SW 1271 (cell line): ENCODE data around the gene CALCOCO1.
"Not testable (repeated sequence)": the region's sequence is repeated elsewhere in the genome, so short reads cannot be mapped to it uniquely, and the experiment has no call there.

Experiments used
- DNase-seq, 2 experiments: peaks; one replicate each; lab custom pipeline; 2025; lab: John Stamatoyannopoulos, UW

The CALCOCO1 gene

DNA sequence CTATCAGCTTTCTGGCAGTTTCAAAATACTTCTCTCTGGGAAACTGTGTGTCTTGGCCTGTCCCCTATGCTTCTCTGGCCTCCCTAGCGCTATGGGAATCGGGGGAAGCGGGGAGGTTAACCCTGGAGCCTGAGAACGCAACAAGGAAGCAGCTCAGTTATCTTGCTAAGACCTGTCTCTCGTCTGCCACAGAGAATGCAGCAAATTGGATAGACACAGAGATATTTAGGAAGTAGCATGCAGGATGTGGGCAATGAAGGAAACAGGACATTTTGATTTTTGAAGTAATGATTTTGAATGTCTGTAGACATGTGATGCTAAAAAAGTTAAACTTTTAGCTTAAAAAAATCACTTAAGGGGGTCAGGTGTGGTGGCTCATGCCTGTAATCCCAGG is 6.6 kb upstream of the CALCOCO1 start:
- DNase-seq, result no peak

DNA sequence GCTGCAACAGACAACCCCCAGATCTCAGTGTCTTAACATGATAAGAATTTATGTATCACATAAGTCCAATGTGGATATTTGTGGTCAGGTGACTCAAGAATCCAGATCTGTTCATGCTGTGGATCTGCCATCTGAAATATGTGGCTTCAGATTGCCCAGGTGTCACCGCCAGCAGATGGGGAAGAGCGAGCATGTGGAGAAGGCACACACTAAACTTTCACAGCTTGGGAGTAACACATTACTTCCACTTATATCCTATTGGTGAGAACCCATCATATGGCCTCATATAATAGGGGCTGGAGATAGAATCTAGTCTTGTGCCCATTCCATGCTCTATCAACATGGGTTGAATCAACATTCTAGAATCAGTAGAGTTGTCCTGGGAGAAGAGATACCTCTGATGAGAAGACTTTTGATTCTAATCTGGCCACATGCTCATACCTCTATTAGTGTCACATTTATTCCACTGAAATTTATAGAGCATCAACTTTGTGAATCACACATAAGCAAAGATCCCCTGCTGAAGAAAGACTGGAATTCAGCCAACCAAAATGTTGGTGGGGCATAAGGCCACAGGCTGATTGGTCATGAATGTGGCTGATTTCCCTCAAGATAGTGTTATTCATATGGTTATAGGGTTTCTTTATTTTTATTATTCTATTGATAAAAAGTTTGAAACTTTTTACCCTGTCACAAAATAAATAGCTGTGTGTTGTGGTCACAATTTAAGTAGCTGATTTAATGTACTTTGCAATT is 6.0 kb upstream of the CALCOCO1 start:
- no peak for DNase-seq

DNA sequence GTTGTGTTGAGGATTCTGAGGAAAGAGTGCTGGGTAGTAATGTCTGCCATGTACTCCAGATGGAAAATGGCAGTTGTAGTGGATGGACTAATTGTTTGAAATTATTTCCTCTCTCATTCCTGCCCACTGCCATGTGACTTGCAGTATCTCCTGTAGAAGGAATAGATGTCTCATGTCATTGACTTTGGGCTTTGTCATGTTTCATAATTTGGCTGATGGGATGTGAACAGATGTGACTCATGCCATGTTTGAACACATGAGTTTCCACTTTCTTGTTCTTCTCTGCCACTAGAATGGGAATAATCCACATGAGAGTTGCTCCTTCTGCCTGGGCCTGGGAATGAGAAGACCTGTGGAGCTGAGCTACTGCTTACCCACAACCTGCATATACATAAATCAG is 2.4 kb upstream of the CALCOCO1 start:
- no peak for DNase-seq

DNA sequence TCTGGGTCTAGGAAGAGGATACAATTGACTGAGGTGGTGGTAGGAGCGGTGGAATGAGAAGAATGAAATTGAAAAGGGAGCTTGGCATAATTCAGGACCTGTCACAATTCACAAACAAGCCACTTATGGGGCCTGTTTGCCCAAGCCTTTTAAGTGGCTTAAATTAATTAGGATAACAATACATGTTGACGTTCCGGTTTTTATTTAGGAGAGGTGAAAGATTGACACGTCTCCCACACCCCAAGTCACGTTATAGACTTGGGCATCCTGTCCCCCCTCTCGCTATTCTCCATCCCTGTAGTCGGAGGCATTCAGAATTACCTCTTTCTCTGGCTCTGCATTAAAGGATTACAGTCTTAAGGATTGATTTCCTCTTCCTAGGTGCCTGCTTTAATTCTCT is 954 bp upstream of the CALCOCO1 start:
- DNase-seq, result no peak

DNA sequence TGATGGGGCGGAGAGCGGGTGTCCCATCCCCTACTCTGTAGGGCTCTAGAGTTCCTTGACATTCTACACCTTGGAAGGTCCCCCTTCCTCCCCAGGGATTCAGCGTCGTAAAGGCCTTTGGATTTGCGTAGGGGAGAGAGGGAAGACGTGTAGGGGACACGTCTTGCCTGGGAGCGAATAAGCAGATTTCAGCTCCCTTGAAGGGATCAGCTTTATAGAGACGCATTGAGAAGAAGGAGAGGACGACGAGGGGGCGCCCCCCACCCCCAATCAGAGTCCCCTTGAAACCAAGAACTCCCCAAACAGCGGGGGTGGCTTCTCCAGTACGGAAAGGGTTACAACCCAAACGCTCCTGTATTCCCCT is 324 bp downstream of the CALCOCO1 start:
- DNase-seq, result no peak

DNA sequence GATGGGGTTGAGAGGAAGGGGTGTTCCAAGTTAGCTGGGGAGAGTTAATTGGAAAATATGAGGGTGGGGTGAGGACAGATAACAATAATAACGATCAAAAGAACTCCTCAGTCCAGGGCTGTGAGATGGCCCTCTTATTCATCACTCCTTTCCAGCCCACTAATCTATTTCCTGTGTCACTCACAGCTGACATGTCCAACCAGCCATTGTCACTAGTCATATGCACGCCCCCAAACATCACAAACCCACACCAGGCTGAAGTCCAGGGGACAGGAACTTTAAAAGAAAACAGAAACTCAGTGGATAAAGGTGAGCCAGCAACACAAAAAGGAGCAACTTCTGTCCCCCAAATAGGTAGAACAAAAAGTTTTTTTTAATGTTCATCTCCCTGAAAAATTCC is 911 bp downstream of the CALCOCO1 start:
- DNase-seq, result peak in 1 of 2 experiments; percentile 22

DNA sequence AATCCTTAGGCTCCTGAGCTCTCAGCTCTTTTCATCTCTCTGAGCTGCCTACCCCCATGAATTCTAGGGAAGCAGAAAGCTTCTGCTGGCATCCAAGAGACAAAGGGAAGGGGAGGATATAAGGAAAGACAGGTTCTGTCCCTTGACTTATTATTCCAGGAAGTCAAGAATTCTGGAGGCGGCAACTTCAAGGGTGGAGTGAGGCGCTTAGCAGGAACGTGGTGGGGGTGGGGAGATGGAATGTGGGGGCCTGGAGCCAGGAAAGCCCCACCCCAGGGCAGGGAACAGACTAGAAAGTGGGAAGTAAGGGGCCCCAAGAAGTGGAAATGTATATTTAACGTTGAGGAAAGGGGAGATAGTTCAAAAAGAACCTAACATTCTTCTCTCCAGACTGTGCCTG is 1.4 kb downstream of the CALCOCO1 start:
- DNase-seq, result no peak

DNA sequence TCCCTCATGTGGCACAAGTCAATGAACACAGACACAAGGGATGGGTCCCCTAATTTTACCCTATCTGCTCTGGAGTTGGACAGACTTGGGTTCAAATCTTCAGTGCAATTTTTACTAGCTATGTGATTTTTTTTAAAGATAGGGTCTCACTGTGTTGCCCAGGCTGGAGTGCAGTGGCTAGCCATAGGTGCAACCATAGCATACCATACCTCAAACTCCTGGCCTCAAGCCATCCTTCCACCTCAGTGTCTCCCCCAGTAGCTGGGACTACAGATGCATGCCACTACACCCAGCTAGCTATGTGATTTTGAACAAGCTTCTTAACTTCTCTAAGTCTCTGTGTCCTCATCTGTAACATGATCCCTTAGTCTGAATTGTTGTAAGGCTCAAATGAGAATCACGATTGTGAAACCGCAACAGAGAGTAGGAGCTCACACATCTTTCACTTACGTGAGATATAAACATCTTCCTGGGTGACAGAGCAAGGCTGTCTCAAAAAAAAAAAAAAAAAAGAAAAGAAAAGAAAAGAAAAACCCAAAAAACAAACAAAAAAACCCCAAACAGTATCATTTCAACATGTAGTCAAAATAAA is 4.7 kb downstream of the CALCOCO1 start:
- DNase-seq, result no peak

DNA sequence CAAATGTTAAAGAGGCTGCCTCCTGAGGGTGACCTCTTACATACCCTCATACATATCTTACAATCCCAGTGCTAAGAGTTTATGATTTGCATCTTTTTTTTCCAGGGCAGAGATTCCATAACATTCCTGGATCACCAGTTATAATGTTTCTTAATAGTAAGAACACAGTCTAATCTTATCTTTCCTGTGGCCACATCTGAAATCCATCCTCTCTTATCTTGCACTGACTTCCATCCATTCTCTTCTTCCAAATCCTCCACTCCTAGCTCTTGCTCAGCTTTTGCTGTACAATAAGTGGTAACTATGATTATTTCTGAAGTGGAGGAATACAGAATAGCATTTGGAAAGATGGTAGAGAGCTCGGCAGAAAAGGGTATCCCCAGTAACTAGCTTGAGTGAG is 6.3 kb downstream of the CALCOCO1 start:
- DNase-seq, result no peak

DNA sequence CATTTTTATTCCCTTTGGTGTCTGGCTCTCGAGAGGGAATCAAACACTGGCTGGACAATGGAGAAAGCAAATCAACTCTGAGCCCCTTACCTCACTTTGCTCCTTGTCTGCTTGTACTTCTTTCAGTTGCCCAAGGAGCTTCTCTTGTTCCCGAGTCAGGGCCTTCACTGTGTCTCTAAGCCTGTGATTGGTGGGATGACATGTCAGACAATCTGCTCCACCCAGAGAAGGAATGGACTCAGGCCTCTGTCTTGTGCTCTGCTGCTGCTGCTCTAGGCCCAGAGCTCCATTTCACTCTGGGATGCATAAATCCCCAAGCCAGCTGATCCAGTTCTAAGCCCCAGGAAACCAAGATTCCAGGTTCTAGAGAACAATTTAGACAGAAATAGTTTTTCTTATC is 7.6 kb downstream of the CALCOCO1 start:
- no peak for DNase-seq

DNA sequence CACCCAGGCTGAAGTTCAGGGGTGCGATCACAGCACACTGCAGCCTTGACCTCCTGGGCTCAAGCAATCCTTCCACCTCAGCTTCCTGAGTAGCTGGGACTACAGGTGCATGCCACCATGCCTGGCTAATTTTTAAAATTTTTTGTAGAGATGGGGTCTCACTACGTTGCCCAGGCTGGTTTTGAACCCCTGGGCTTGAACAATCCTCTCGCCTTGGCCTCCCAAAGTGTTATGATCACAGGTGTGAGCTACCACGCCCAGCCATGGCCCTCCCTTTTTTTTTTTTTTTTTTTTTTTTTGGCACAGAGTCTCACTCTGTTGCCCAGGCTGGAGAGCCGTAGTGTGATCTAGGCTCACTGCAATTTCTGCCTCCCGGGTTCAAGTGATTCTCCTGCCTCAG is 8.7 kb downstream of the CALCOCO1 start:
- DNase-seq, result not testable (repeated sequence)

DNA sequence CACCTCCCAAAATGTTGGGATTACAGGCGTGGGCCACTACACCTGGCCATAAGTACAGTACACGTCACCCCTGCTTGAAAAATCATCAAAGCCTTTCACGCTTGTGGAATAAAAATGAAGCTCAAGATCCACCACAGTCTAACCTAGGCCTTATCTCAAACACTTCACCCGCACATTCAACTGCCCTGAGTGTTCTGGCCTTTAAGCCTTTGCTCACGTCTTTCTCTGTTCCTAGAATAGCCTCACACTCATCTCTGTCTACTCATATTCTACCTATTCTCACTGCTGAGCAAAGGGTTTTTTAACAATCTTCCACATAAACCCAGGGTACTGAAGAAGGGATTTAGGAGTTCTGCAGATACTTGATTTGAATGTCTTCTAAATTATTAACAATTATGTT is 9.9 kb downstream of the CALCOCO1 start:
- DNase-seq, result no peak

DNA sequence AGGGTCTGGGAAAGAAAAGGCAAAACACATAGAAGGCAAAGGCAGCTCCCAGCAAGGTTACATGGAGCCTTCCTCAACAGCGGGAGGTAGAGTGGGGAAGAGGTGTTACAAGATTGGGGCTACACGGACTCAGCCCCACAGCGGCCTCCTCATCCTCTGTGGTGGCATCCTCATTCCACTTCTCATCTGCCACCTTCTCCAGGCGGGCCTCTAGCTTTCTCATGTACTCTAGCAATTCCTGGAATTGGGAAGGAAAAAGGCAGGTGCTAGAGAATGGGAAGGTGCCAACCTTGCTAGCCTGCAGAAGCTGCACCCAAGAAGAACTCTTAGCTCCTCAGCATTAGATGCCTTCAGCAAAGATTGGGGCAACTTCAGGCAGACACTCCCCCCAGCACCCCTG is 13.2 kb downstream of the CALCOCO1 start:
- DNase-seq, result no peak

DNA sequence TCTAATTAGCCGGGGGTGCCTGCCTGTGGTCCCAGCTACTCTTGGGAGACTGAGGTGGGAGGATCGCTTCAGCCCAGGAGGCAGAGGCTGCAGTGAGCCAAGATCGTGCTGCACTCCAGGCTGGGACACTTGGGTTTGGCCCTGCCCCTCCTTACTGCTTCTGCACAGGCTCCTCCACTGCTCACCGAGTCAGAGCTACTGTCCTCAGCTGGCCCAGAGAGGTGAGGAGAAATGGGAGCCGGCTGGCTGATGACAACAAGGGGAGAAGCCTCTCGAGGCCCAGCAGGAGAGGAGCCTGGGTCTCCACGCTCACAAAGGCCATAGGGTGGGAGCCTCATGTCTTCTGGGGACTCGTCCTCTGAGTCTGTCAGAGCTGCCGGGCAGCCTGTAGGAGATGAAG is 13.7 kb downstream of the CALCOCO1 start:
- no peak for DNase-seq

DNA sequence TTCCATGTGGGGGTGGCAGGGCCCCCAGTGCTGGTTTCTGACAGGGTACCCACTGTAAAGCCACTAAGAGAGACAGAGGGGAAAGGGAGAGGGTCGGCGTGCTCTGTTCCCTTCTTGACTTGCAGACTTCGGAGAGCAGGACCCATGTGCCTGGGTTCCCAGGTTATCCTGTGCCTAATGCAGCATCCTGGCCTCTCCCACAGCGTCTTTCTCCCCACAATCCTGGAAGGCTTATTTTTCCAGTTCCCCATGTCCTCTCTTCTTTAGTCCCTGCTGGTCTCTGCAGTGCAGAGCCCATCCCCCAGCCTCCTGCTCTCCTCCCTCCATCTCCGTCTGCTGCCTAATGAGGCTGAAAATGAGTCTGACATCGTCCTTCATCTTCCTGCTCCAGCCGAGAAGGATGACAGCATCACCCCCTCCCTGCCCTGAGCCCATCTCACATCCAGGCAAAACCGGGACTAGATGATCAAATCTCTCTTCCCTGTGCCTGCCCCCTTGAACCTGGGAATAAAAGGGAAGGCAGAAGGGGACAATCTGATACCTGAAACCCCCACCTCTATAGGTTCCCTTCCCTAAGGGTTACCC is 15.1 kb downstream of the CALCOCO1 start:
- DNase-seq, result no peak

DNA sequence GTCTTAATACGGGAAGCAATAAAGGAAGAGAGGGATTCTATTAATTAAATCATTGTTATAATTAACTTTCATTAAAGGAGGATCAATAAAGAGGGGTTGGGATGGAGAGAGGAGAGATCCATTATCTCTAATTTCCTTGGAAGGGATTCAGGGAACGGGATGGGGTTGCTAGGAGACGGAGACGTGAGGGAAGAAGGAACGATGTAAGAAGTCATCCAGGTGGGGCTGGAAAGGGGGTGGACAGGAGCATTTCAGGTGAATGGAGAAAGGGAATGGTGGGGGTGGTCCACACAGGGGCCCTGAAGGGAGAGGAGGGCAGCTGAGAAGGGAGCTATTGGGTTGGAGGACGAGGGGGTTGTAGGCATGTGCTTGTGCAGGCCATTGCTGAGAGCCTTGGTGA is 17.2 kb downstream of the CALCOCO1 start:
- no peak for DNase-seq

DNA sequence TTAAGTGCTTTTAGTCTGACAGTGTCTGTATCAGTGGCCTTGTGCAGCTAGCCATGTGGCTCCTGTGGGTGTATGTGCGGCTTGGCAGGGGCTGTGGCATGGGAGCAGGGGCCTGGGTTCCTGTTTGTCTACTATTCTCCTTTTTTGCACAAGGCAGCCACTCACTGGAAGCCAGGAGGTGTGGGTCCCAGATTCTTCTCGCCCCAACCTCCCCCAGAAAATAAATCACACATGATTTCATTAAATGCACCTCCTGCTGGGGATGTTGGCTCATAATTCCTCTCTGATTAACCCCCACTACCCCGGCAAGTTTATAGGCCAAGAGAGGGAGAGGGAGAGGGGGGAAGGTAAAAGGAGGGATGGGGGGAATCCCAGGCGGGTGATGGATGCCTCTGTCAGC is 17.6 kb downstream of the CALCOCO1 start:
- DNase-seq, result no peak

DNA sequence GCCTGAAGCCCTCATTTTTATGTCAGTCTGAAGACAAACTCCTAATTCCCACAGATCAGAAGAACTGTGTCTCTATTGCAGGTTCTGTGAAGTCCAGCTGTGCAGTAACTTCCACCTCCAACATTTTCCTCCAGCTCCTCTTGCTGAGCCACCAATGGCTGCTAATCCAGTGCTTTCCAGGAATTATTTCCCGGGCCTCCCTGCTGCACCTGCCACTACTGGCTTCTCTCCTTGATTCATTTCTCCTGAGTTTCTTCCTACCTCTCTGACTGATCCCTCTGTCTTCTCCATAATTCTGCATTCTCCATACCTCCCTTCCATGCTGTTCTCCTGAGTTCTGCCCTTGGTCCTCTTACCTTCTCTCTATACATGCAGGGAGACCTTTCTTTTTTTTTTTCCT is 21.2 kb downstream of the CALCOCO1 start:
- DNase-seq, result no peak

DNA sequence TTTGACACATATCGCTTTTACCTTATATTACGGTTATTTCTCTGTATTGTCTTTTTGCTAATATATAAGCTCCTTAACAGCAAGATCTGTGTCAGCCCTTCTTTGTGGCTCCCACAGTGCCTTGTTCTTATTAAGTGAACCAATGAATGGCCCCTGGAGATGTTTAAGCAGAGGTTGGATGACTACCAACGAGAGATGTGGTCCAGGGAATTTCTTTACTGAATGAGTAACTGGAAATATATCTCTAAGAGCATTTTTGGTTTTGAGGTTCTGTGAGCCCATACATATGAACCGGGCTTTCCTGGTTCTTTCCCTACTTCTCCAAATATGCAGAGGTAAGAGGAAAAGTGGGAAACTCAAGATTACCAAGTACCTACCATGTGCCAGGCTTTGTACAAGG is 23.5 kb downstream of the CALCOCO1 start:
- DNase-seq, result no peak

DNA sequence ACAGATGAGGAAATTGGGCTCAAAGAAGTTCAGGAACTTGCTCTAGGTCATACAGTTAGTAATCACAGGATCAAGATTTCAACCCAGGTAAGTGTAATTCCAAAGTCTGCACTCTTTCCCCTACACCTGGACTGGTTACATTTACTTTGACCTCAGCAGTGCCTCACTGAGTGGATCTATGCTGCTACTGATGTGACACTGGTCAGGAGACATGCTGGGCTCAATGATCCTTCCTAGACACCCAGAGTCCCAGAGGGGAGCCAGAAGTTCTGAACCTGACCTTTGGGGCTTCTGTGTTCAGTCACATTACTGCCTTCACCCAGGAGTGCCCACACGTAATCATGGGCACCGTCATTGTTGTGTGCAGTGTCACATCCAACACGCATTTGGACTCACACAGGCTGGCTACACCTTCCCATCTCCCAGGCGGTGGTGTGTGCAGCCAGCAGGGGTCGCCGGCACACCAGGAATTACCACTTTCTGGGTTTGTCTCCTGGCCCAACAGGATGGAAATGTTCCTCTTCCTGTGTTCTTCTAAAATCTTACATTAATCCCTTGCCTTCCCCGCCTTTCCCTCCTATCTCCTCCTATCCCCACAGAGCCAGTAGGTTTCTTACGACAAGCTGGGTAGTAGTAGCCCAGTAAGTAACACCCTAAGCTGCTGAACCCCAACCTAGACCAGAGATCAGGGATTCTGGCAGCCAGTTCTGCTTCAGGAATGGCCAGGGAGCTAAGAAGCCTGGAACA is 25.6 kb downstream of the CALCOCO1 start:
- peak in 1 of 2 experiments; percentile 56 for DNase-seq

DNA sequence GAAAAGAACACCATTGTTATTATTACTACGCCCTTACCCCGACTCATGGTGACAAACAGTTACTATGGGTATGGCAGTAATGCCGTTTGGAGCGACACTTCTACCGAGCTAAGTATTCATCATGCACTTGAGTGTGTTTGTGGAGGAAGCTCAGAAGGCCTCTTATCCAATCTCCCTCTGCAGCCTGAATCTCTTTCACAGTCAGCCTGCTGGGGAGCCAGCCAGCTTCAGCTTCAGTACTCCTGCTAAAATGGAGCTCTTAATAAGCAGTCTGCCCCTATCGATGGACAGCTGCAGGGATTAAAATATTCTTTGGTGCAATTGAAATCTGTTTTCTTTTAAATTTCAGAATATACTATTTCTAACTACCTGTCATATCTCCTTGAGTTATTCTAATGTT is 26.7 kb downstream of the CALCOCO1 start:
- no peak for DNase-seq

DNA sequence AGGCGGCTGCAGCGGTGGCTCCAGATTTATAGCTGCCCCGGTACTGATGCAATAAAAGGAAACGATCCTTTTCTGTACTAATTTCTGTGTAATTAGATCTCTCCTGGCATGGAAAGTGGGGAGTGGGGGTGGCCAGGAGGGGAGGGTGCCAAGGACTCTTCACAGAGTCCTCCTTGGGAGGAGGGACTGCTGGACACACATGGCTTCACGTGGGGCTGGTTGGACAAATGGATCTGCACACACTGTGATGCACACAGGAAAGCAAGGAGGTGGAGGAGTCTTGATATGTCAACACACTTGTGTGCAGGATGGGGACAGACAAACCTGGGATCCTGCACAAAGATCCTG is 27.6 kb downstream of the CALCOCO1 start:
- no peak for DNase-seq
